Mesenteric fat pad (tissue), 1 donor: ENCODE results near the gene APOOL. TPM values are rescaled to one million over a fixed set of nuclear protein-coding genes. Genes with fewer than 3 reads are reported as not detected.
"Not testable (repeated sequence)": the region's sequence is repeated elsewhere in the genome, so short reads cannot be mapped to it uniquely, and the experiment has no call there.

Experiments
- DNase-seq: peaks from one replicate; pipeline ENCODE4 v3.0.0-alpha.2; 2020; ENCODE audit warnings: low spot score
- long read RNA-seq: library from polyadenylated mRNA; unstranded; transcript quantifications from one replicate; pipeline ENCODE4 v2.0.0, GENCODE V29; 2020
- total RNA-seq: library from RNA; stranded (reverse); fragmentation: NEBNext Ultra II Directional; extraction: Animal tissue kit (Norgen Biotek cat#: 25700); gene quantifications from one replicate; pipeline ENCODE4 v1.2.1, GENCODE V29; 2021
- donor health status: DM: yes; HTN: yes; CAD: no.

The APOOL gene
- total RNA-seq = 21.8 TPM
- long read RNA-seq, partial matches to known transcripts = 0 of 7 reads
- long read RNA-seq, other reads (novel, unspliced or antisense) = 7 of 7 reads

- DNase-seq = no peak
Measured at GRCh38 chrX:85003655-85004244, at the start of gene APOOL. TSS of gene APOOL (plus strand) at chrX:85003877. CDS start at chrX:85003913, 36 bp downstream.

GRCh38 chrX:84956304-84956703, 47.4 kb upstream of the APOOL start:
- no peak for DNase-seq

GRCh38 chrX:84974803-84975202, 28.9 kb upstream of the APOOL start:
- no peak for DNase-seq

- DNase-seq = not testable (repeated sequence)
Measured at GRCh38 chrX:84991739-84992138, 11.9 kb upstream of the APOOL start.

GRCh38 chrX:84993150-84993549, 10.5 kb upstream of the APOOL start:
- no peak for DNase-seq

GRCh38 chrX:85001344-85001743, 2.3 kb upstream of the APOOL start:
- no peak for DNase-seq

- DNase-seq = no peak
Measured at GRCh38 chrX:85004255-85004654, 578 bp downstream of the APOOL start.

GRCh38 chrX:85012098-85012497, 8.4 kb downstream of the APOOL start:
- no peak for DNase-seq

- not testable (repeated sequence) for DNase-seq
Measured at GRCh38 chrX:85015351-85015750, 11.7 kb downstream of the APOOL start.

GRCh38 chrX:85017721-85018120, 14.0 kb downstream of the APOOL start:
- DNase-seq = no peak

GRCh38 chrX:85018471-85018870, 14.8 kb downstream of the APOOL start:
- DNase-seq = no peak

GRCh38 chrX:85020216-85020615, 16.5 kb downstream of the APOOL start:
- no peak for DNase-seq

- no peak for DNase-seq
Measured at GRCh38 chrX:85024044-85024443, 20.4 kb downstream of the APOOL start.

GRCh38 chrX:85024562-85024961, 20.9 kb downstream of the APOOL start:
- DNase-seq = no peak

- DNase-seq = no peak
Measured at GRCh38 chrX:85026170-85026569, 22.5 kb downstream of the APOOL start.

- no peak for DNase-seq
Measured at GRCh38 chrX:85029043-85029442, 25.4 kb downstream of the APOOL start.

- DNase-seq = no peak
Measured at GRCh38 chrX:85031505-85031904, 27.8 kb downstream of the APOOL start.

GRCh38 chrX:85037114-85037513, 33.4 kb downstream of the APOOL start:
- no peak for DNase-seq

- no peak for DNase-seq
Measured at GRCh38 chrX:85051627-85052026, 48.0 kb downstream of the APOOL start.

GRCh38 chrX:85052205-85052604, 48.5 kb downstream of the APOOL start:
- no peak for DNase-seq

- DNase-seq = no peak
Measured at GRCh38 chrX:85052636-85053343, 49.1 kb downstream of the APOOL start.

- DNase-seq = no peak
Measured at GRCh38 chrX:85065512-85066198, 62.0 kb downstream of the APOOL start.
